Loucy (cell line): Measurements from ENCODE around the gene EIF2D.

Experiments used
- H2AFZ ChIP-seq: fragments of 200-600 bp; sonication (generic); 2 replicates; pipeline ENCODE4 v1.6.0; 2016; ENCODE audit warnings: antibody characterized with exemption, mild to moderate bottlenecking, low read length, moderate library complexity
- H3F3A ChIP-seq: fragments of 200-600 bp; 2 replicates; pipeline ENCODE4 v1.6.0; 2016; ENCODE audit warnings: antibody characterized with exemption, low read depth, mild to moderate bottlenecking
- H3K27me3 ChIP-seq: fragments of 200-600 bp; sonication (generic); 2 replicates; pipeline ENCODE4 v1.6.1; 2014; ENCODE audit warnings: low read length, mild to moderate bottlenecking; ENCODE audit not compliant: insufficient read depth, poor library complexity, severe bottlenecking
- H3K36me3 ChIP-seq: fragments of 200-600 bp; sonication (generic); 2 replicates; pipeline ENCODE4 v1.6.1; 2016; ENCODE audit warnings: low read length; ENCODE audit not compliant: insufficient read depth
- H3K4me1 ChIP-seq: fragments of 200-600 bp; sonication (generic); 2 replicates; pipeline ENCODE4 v1.5.1; 2014; ENCODE audit warnings: low read length, mild to moderate bottlenecking; ENCODE audit not compliant: insufficient read depth, poor library complexity, severe bottlenecking
- H3K4me2 ChIP-seq: fragments of 200-600 bp; sonication (generic); 2 replicates; pipeline ENCODE4 v1.6.0; 2014; ENCODE audit warnings: antibody characterized with exemption, low read length, low read depth, mild to moderate bottlenecking; ENCODE audit not compliant: poor library complexity, severe bottlenecking
- H3K4me3 ChIP-seq: fragments of 200-600 bp; sonication (generic); 2 replicates; pipeline ENCODE4 v1.5.1; 2014; ENCODE audit warnings: low read length, mild to moderate bottlenecking, mixed read lengths; ENCODE audit not compliant: poor library complexity, severe bottlenecking
- H3K79me2 ChIP-seq: fragments of 200-600 bp; sonication (generic); 2 replicates; pipeline ENCODE4 v1.6.1; 2014; ENCODE audit warnings: low read length; ENCODE audit not compliant: insufficient read depth
- H3K9ac ChIP-seq: fragments of 200-600 bp; sonication (generic); 2 replicates; pipeline ENCODE4 v1.6.0; 2014; ENCODE audit warnings: mild to moderate bottlenecking, low read depth, low read length, moderate library complexity; ENCODE audit not compliant: poor library complexity, severe bottlenecking
- H3K9me2 ChIP-seq: fragments of 200-600 bp; sonication (generic); replicated peaks from 2 replicates; pipeline ENCODE4 v1.6.1; 2016; ENCODE audit warnings: low read depth, low read length, mixed read lengths
- H3K9me3 ChIP-seq: fragments of 200-600 bp; sonication (generic); 2 replicates; pipeline ENCODE4 v1.6.1; 2014; ENCODE audit warnings: mild to moderate bottlenecking, antibody characterized with exemption, low read length, low read depth; ENCODE audit not compliant: insufficient read depth
- H4K20me1 ChIP-seq: fragments of 200-600 bp; sonication (generic); 2 replicates; pipeline ENCODE4 v1.6.0; 2014; ENCODE audit warnings: antibody characterized with exemption, low read length, mild to moderate bottlenecking; ENCODE audit not compliant: insufficient read depth, poor library complexity, severe bottlenecking
- EZH2phosphoT487 ChIP-seq: fragments of 200-600 bp; IDR thresholded peaks from 2 replicates; pipeline ENCODE4 v1.6.1; 2018; ENCODE audit warnings: antibody characterized with exemption, mild to moderate bottlenecking, moderate library complexity, borderline replicate concordance
- TF ChIP-seq, protein P1 (sequence below): fragments of 200-600 bp; sonication (generic); conservative IDR thresholded peaks from 2 replicates; pipeline ENCODE4 v1.5.1; 2014; ENCODE audit warnings: mild to moderate bottlenecking, antibody characterized with exemption, low read length

The EIF2D gene

DNA sequence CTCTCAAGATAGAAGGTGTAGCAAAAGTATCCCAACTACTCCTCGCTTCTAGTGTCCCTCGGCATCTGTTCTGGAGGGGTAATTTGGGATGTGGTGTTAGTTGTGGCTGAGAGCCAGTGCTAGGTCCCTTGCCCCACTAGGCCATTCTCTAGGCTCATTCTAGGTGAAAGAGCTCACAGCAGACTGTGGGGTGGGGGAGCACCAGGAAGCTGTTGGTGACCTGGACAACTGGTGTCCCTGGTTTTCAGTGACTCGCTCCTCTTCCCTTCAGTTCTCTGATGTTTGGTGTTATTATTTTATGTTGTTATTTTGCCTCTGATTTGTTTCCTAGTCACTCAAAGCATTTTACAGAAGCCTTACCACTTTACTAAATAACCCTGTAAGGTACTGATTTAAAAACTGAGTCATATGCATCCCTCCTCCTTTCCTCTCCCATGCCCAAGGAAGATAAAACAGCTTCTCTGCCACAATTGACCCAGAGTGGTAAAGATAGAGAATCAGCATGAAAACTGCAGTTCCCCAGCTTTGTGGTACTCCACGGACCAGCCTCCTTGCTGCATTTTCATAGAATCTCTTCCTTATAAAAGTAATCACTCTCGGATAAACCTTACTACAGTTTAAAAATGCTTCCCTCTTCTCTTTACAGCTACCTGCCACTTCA is 37.1 kb upstream of the EIF2D start:
- Histone ChIP-seq H3K79me2 (peaks cover under 1% of the 10 kb centered on the region; the same call in 1 of the 2 replicates), H3F3A (no peaks in the 10 kb centered on the region; the same call in 1 of the 2 replicates), H2AFZ (no peak overlapping the region), H4K20me1 (no peaks in the 10 kb centered on the region), H3K4me2 (no peak overlapping the region), H3K4me1 (peaks cover 15% of the 10 kb centered on the region), H3K9me3 (no peaks in the 10 kb centered on the region), H3K4me3 (no peak overlapping the region), H3K9ac (no peak overlapping the region), H3K36me3 (peaks cover 40% of the 10 kb centered on the region), H3K9me2 (no peaks in the 10 kb centered on the region), H3K27me3 (no peaks in the 10 kb centered on the region)
- TF ChIP-seq EZH2phosphoT487 = no peak
- TF ChIP-seq, protein P1, sequence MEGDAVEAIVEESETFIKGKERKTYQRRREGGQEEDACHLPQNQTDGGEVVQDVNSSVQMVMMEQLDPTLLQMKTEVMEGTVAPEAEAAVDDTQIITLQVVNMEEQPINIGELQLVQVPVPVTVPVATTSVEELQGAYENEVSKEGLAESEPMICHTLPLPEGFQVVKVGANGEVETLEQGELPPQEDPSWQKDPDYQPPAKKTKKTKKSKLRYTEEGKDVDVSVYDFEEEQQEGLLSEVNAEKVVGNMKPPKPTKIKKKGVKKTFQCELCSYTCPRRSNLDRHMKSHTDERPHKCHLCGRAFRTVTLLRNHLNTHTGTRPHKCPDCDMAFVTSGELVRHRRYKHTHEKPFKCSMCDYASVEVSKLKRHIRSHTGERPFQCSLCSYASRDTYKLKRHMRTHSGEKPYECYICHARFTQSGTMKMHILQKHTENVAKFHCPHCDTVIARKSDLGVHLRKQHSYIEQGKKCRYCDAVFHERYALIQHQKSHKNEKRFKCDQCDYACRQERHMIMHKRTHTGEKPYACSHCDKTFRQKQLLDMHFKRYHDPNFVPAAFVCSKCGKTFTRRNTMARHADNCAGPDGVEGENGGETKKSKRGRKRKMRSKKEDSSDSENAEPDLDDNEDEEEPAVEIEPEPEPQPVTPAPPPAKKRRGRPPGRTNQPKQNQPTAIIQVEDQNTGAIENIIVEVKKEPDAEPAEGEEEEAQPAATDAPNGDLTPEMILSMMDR = no peak

DNA sequence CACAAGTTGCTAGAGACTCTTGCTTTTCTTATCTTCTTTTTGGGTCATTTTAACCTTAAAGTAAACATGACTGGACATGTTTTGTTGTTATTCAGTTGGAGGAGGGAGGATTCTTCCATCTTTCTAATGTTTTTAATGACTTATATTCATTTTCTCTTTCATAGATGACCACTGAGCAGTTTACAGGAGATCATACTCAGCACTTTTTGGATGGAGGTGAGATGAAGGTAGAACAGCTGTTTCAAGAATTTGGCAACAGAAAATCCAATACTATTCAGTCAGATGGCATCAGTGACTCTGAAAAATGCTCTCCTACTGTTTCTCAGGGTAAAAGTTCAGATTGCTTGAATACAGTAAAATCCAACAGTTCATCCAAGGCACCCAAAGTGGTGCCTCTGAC is 35.0 kb upstream of the EIF2D start:
- Histone ChIP-seq H3K4me2 (no peak overlapping the region), H2AFZ (no peak overlapping the region), H3K4me3 (no peak overlapping the region), H3K9me2 (no peaks in the 10 kb centered on the region), H3K27me3 (no peaks in the 10 kb centered on the region), H3K9ac (no peak overlapping the region), H3K36me3 (peaks cover 40% of the 10 kb centered on the region), H3K4me1 (peaks cover 20% of the 10 kb centered on the region), H3F3A (no peaks in the 10 kb centered on the region), H3K79me2 (peaks cover 9% of the 10 kb centered on the region; the same call in 1 of the 2 replicates), H4K20me1 (no peaks in the 10 kb centered on the region), H3K9me3 (no peaks in the 10 kb centered on the region)
- TF ChIP-seq EZH2phosphoT487 = no peak
- TF ChIP-seq, protein P1 = no peak

DNA sequence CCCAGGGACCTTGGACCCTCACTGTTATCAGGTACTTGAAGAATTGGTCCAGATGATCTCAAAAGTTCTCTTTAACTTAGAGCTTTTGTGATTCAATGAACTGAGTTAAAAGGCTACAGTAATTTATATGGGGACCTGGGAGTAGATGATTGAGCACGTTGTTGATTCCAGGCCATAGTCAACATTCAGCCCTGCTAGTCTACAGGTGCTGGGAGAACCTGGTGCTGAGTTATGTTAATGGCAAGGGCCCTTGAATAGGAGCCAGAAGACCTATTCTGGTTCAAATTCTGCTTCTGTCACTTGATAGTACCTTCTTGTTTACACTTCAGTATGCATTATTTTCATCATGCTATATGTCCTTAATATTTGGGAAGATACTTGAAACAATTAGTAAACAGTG is 34.2 kb upstream of the EIF2D start:
- no peaks in the 10 kb centered on the region for H3K27me3 ChIP-seq
- peaks cover 34% of the 10 kb centered on the region for H3K36me3 ChIP-seq
- H3K9me3 ChIP-seq = no peaks in the 10 kb centered on the region
- no peak overlapping the region for H3K9ac ChIP-seq
- no peaks in the 10 kb centered on the region for H3F3A ChIP-seq
- TF ChIP-seq, protein P1 = no peak
- TF ChIP-seq EZH2phosphoT487 = no peak
- no peak overlapping the region for H3K4me3 ChIP-seq
- peaks cover 20% of the 10 kb centered on the region for H3K4me1 ChIP-seq
- no peaks in the 10 kb centered on the region for H3K9me2 ChIP-seq
- H2AFZ ChIP-seq = no peak overlapping the region
- peaks cover 9% of the 10 kb centered on the region; the same call in 1 of the 2 replicates for H3K79me2 ChIP-seq
- no peak overlapping the region for H3K4me2 ChIP-seq
- no peaks in the 10 kb centered on the region for H4K20me1 ChIP-seq
